C4-2B (cell line): Measurements from ENCODE around the gene PFKP.

Experiments
- ZFX ChIP-seq: fragments of 450-650 bp; IDR thresholded peaks from 2 replicates; pipeline ENCODE4 v1.6.1; 2017
- TF ChIP-seq, protein P1 (sequence below): fragments of 450-650 bp; conservative IDR thresholded peaks from 2 replicates; pipeline ENCODE4 v1.5.1; 2017; ENCODE audit warnings: mild to moderate bottlenecking

DNA sequence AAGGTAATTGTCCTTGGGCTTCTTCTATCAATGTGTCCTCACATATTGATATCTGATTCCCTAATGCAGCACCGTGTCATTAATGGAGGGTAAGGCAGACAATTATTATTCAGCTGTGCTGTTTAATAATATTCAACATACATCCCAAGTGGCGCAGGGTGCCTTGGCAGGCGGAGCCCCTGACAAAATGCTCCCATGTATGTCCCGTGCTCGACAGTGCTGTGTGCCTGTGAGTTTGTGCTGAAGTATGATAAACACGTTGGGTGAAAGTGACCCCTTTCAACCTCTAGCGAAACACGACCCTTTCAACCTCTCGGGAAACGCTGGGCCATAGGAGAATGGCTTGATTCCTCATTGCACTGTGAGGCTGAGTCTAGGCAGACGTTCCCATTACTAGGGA is 31.3 kb downstream of the PFKP start:
- TF ChIP-seq, protein P1, sequence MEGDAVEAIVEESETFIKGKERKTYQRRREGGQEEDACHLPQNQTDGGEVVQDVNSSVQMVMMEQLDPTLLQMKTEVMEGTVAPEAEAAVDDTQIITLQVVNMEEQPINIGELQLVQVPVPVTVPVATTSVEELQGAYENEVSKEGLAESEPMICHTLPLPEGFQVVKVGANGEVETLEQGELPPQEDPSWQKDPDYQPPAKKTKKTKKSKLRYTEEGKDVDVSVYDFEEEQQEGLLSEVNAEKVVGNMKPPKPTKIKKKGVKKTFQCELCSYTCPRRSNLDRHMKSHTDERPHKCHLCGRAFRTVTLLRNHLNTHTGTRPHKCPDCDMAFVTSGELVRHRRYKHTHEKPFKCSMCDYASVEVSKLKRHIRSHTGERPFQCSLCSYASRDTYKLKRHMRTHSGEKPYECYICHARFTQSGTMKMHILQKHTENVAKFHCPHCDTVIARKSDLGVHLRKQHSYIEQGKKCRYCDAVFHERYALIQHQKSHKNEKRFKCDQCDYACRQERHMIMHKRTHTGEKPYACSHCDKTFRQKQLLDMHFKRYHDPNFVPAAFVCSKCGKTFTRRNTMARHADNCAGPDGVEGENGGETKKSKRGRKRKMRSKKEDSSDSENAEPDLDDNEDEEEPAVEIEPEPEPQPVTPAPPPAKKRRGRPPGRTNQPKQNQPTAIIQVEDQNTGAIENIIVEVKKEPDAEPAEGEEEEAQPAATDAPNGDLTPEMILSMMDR: no peak
- no peak for TF ChIP-seq ZFX
